Chondrocyte (in vitro differentiated cells): ENCODE results near the gene BLID. TPM values are rescaled to one million over a fixed set of nuclear protein-coding genes. Genes with fewer than 3 reads are reported as not detected.

Source experiments
- DNase-seq: peaks from one replicate; pipeline ENCODE4 v3.0.0; 2021; ENCODE audit warnings: mixed read lengths, low spot score
- H3K27ac Mint-ChIP-seq: one replicate; pipeline ENCODE4 v1.8.0; 2021; ENCODE audit warnings: mild to moderate bottlenecking, moderate library complexity, mixed read lengths; ENCODE audit not compliant: unreplicated experiment
- H3K27me3 Mint-ChIP-seq: 2 replicates; pipeline ENCODE4 v1.8.0; 2021; ENCODE audit warnings: low read depth, mixed read lengths
- H3K36me3 Mint-ChIP-seq: 2 replicates; pipeline ENCODE4 v1.8.0; 2021; ENCODE audit warnings: low read depth, mixed read lengths
- H3K4me1 Mint-ChIP-seq: 2 replicates; pipeline ENCODE4 v1.8.0; 2021; ENCODE audit warnings: low read depth, mild to moderate bottlenecking, mixed read lengths
- H3K4me3 Mint-ChIP-seq: one replicate; pipeline ENCODE4 v1.8.0; 2021; ENCODE audit warnings: mild to moderate bottlenecking, moderate library complexity, mixed read lengths; ENCODE audit not compliant: unreplicated experiment
- H3K9me3 Mint-ChIP-seq: 2 replicates; pipeline ENCODE4 v1.8.0; 2021; ENCODE audit warnings: low read depth, mixed read lengths
- CTCF ChIP-seq: fragments of 200-600 bp; sonication (generic); IDR thresholded peaks from 2 replicates; pipeline ENCODE4 v1.5.0; 2021; ENCODE audit warnings: antibody characterized with exemption, mild to moderate bottlenecking, moderate library complexity
- microRNA-seq: library from miRNA; unstranded; fragments of <30 nt; microRNA quantifications from one replicate; pipeline ENCODE4 v1.2.0, GENCODE V29; 2020; ENCODE audit warnings: borderline number of aligned reads
- total RNA-seq: library from RNA; stranded (reverse); gene quantifications from 3 replicates; pipeline ENCODE4 v1.2.1, GENCODE V29; 2021

BLID gene
- total RNA-seq, 1 donor from 2014 or later, result 0.35 TPM

GRCh38 chr11:122069707-122070360 lies 46.2 kb downstream of the BLID start:
- no peak for DNase-seq
- Mint-ChIP-seq H3K4me3 (peak overlapping the region; percentile 58), H3K9me3 (peaks cover 3% of the 10 kb centered on the region), H3K27ac (peak overlapping the region; percentile 97), H3K36me3 (peaks cover 8% of the 10 kb centered on the region), H3K4me1 (peaks cover 52% of the 10 kb centered on the region), H3K27me3 (no peaks in the 10 kb centered on the region)
- TF ChIP-seq CTCF, result no peak

- H3K4me1 Mint-ChIP-seq, result peaks cover 52% of the 10 kb centered on the region
- H3K27ac Mint-ChIP-seq, result peak overlapping the region; percentile 92
- no peak for DNase-seq
- no peaks in the 10 kb centered on the region for H3K27me3 Mint-ChIP-seq
- H3K9me3 Mint-ChIP-seq, result peaks cover 3% of the 10 kb centered on the region
- no peak overlapping the region for H3K4me3 Mint-ChIP-seq
- TF ChIP-seq CTCF, result no peak
- H3K36me3 Mint-ChIP-seq, result peaks cover 8% of the 10 kb centered on the region
Measured at GRCh38 chr11:122068837-122069236, 47.2 kb downstream of the BLID start.

DNA sequence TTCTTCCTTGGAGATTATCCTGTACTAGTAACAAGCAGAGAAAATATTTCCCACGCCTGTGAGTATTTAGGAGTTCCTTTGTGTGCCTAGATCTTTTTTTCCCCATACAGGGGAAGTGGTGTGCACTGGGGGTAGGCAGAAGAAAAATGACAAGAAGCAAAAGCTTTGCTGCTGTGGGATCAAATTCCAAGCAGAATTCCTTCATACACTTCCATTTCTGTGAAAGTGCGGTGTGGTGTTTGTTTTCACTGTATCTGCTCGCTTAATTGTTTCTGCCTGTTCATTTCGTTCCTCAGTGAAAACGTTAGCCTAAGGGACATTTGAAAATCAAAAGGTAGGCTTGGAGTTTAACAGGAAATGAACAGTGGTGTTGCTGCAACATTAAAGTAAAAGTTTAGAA lies 47.9 kb downstream of the BLID start:
- no peak for TF ChIP-seq CTCF
- Mint-ChIP-seq H3K27me3 (no peaks in the 10 kb centered on the region), H3K4me1 (peaks cover 52% of the 10 kb centered on the region), H3K27ac (peak overlapping the region; percentile 92), H3K4me3 (peak overlapping the region; percentile 63), H3K9me3 (peaks cover 3% of the 10 kb centered on the region), H3K36me3 (peaks cover 8% of the 10 kb centered on the region)
- DNase-seq, result no peak

Small RNA genes lying within 50 kb of the gene (microRNA-seq; reads per million reads assigned to microRNA genes)
- gene MIR100, result 25,962 reads per million, percentile 97 among the genes with 10 or more reads in this experiment
- gene MIR125B1, result 1,046 reads per million, percentile 79 among the genes with 10 or more reads in this experiment
- 405 reads per million, percentile 72 among the genes with 10 or more reads in this experiment for gene MIRLET7A2
